ENCODE results near the gene ZBTB9.

The ZBTB9 gene

DNA sequence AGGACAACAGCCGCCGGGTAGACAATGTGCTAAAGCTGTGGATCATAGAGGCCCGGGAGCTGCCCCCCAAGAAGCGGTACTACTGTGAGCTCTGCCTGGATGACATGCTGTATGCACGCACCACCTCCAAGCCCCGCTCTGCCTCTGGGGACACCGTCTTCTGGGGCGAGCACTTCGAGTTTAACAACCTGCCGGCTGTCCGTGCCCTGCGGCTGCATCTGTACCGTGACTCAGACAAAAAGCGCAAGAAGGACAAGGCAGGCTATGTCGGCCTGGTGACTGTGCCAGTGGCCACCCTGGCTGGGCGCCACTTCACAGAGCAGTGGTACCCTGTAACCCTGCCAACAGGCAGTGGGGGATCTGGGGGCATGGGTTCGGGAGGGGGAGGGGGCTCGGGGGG is 16.7 kb upstream of the ZBTB9 start:
- H3K4me3 Mint-ChIP-seq, result no peak overlapping the region
- peaks cover 39% of the 10 kb centered on the region for H3K36me3 Mint-ChIP-seq (ENCODE audit: low read depth)
- H3K27ac Mint-ChIP-seq, result no peak overlapping the region
- H3K4me1 Mint-ChIP-seq (ENCODE audit: low read depth), result peaks cover 5% of the 10 kb centered on the region
- no peaks in the 10 kb centered on the region for H3K27me3 Mint-ChIP-seq (ENCODE audit: low read depth)
- no peaks in the 10 kb centered on the region for H3K9me3 Mint-ChIP-seq

DNA sequence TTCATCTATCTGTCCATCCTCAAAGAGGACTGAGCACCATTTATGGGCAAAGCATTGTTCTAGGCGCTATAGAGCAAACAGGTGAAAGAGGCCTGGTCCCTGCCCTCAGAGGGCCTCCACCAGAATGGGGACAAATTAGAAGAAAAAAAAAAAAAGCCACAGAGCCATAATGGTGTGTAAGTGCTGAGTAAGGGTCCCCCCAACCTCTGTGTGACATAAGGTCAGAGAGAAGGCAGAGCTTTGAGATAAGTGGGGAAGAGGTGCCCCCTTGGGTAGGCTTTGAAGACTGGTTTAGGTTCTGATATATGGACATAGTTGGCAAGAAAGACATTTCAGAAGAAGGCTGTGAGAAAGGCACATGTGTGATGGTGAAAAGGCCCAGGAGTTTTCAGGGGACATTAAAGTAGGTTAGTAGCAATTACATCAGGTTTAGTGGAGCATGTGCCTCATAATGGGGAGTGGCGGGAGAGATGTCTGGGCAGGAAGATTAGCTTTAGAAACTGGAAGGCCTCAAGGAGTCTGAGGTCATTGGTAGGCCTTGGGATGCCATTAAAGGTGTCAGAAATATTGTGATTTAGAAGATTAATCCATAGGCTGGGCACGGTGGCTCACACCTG is 15.3 kb upstream of the ZBTB9 start:
- H3K36me3 Mint-ChIP-seq (ENCODE audit: low read depth), result peaks cover 34% of the 10 kb centered on the region

DNA sequence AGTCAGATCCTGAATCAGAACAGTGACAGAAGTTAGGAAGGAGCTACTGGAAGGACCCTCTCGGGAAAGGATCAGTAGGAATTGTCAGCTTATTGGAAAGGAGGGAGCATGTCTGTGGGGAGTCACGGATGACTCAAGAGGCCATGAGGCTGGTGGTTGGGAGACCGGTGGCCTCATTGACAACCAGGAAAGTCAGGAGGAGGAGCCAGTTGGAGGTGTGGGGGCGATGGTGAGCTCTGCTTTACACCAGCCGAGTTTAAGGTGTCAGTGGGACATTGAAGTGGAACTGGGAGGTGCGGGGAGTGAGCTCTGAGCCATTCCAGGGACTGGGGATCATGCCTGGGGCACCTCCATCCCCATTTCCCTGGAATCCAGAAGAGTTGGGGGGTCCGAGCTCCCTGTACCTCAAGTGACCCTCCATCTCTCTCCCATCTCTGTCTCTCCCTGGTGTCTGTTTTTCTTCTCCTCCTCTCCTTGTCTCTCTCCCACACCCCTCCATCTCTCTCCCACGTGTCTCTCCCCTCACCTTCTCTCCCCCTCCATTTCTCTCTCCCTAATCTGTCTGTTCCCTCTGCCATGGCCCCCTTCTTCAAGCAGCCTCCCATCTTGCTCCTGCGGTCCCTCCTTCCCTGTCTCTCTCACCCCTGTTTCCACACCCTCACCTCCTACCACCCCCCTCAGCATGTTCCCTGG is 14.3 kb upstream of the ZBTB9 start:
- Mint-ChIP-seq H3K9me3 (no peaks in the 10 kb centered on the region), H3K27me3 (ENCODE audit: low read depth) (no peaks in the 10 kb centered on the region), H3K4me3 (no peak overlapping the region), H3K36me3 (ENCODE audit: low read depth) (peaks cover 38% of the 10 kb centered on the region), H3K4me1 (ENCODE audit: low read depth) (no peaks in the 10 kb centered on the region), H3K27ac (peak overlapping the region; percentile 35)

More for the DNA sequence above, 15.3 kb upstream of the ZBTB9 start:
- Mint-ChIP-seq H3K4me1 (ENCODE audit: low read depth) (no peaks in the 10 kb centered on the region), H3K9me3 (no peaks in the 10 kb centered on the region), H3K4me3 (no peak overlapping the region), H3K27ac (no peak overlapping the region), H3K27me3 (ENCODE audit: low read depth) (no peaks in the 10 kb centered on the region)

DNA sequence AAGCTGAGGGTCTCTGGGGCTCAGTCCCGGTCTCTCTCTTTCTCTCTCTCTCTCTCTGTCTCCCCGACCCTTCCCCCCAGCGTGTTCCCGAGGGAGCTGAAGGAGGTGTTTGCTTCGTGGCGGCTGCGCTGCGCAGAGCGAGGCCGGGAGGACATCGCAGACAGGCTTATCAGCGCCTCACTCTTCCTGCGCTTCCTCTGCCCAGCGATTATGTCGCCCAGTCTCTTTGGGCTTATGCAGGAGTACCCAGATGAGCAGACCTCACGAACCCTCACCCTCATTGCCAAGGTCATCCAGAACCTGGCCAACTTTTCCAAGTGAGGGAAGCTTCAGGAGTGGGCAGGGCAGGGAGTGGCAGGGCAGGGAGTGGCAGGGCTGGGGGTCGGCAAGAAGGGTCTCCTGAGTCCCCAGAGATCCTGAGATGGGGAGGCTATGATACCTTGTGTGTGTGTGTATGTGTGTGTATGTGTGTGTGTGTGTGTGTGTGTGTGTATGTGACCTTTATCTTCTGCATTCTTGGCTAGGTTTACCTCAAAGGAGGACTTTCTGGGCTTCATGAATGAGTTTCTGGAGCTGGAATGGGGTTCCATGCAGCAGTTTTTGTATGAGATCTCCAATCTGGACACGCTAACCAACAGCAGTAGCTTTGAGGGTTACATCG is 13.6 kb upstream of the ZBTB9 start:
- no peak overlapping the region for H3K4me3 Mint-ChIP-seq
- H3K27ac Mint-ChIP-seq, result no peak overlapping the region

DNA sequence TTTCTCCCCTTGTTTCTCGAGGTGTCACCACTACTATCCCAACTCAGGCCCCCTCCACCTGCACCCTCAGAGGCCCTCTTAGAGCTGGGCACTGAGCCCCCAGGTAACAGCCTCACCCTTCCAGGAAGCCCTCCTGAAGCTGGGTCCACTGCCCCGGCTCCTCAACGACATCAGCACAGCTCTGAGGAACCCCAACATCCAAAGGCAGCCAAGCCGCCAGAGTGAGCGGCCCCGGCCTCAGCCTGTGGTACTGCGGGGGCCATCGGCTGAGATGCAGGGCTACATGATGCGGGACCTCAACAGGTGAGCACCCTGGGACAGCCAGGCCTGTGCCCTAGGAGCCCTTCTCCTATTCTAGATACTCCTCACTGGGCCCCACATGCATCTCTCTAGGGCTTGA is 12.9 kb upstream of the ZBTB9 start:
- H3K27ac Mint-ChIP-seq, result no peak overlapping the region
- H3K36me3 Mint-ChIP-seq (ENCODE audit: low read depth), result peaks cover 36% of the 10 kb centered on the region
- H3K4me1 Mint-ChIP-seq (ENCODE audit: low read depth), result peaks cover 2% of the 10 kb centered on the region

More for the DNA sequence above, 13.6 kb upstream of the ZBTB9 start:
- H3K4me1 Mint-ChIP-seq (ENCODE audit: low read depth), result no peaks in the 10 kb centered on the region
- H3K36me3 Mint-ChIP-seq (ENCODE audit: low read depth), result peaks cover 33% of the 10 kb centered on the region
- no peaks in the 10 kb centered on the region for H3K9me3 Mint-ChIP-seq
- H3K27me3 Mint-ChIP-seq (ENCODE audit: low read depth), result no peaks in the 10 kb centered on the region

DNA sequence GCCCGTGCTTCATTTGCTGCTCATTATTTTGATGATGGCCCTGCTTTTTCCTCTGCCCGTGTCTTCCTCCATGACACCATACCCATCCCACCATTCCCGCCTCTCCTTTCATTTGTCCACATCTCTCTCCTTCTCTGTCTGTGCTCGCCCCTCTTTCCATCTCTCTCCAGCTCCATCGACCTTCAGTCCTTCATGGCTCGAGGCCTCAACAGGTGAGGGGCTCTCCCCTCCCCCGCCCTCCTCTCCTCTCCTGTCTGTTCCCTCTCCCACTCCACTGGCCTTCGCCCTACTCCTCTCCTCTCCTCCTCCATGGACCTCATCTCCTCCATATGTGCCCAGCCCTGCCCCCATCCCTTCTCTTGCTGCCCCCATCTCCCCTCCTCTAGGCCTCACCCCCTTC is 12.1 kb upstream of the ZBTB9 start:
- H3K4me1 Mint-ChIP-seq (ENCODE audit: low read depth), result peaks cover 2% of the 10 kb centered on the region
- H3K4me3 Mint-ChIP-seq, result no peak overlapping the region
- H3K27ac Mint-ChIP-seq, result no peak overlapping the region
- H3K27me3 Mint-ChIP-seq (ENCODE audit: low read depth), result no peaks in the 10 kb centered on the region
- H3K36me3 Mint-ChIP-seq (ENCODE audit: low read depth), result peaks cover 34% of the 10 kb centered on the region
- no peaks in the 10 kb centered on the region for H3K9me3 Mint-ChIP-seq

More for the DNA sequence above, 12.9 kb upstream of the ZBTB9 start:
- no peaks in the 10 kb centered on the region for H3K27me3 Mint-ChIP-seq (ENCODE audit: low read depth)
- no peak overlapping the region for H3K4me3 Mint-ChIP-seq
- no peaks in the 10 kb centered on the region for H3K9me3 Mint-ChIP-seq

DNA sequence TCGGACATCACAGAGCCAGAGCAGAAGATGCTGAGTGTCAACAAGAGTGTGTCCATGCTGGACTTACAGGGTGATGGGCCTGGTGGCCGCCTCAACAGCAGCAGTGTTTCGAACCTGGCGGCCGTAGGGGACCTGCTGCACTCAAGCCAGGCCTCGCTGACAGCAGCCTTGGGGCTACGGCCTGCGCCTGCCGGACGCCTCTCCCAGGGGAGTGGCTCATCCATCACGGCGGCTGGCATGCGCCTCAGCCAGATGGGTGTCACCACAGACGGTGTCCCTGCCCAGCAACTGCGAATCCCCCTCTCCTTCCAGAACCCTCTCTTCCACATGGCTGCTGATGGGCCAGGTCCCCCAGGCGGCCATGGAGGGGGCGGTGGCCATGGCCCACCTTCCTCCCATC is 11.4 kb upstream of the ZBTB9 start:
- no peak overlapping the region for H3K4me3 Mint-ChIP-seq
- H3K9me3 Mint-ChIP-seq, result no peaks in the 10 kb centered on the region
- no peaks in the 10 kb centered on the region for H3K27me3 Mint-ChIP-seq (ENCODE audit: low read depth)
- peaks cover 2% of the 10 kb centered on the region for H3K4me1 Mint-ChIP-seq (ENCODE audit: low read depth)
- H3K27ac Mint-ChIP-seq, result peak overlapping the region; percentile 44
- peaks cover 34% of the 10 kb centered on the region for H3K36me3 Mint-ChIP-seq (ENCODE audit: low read depth)

DNA sequence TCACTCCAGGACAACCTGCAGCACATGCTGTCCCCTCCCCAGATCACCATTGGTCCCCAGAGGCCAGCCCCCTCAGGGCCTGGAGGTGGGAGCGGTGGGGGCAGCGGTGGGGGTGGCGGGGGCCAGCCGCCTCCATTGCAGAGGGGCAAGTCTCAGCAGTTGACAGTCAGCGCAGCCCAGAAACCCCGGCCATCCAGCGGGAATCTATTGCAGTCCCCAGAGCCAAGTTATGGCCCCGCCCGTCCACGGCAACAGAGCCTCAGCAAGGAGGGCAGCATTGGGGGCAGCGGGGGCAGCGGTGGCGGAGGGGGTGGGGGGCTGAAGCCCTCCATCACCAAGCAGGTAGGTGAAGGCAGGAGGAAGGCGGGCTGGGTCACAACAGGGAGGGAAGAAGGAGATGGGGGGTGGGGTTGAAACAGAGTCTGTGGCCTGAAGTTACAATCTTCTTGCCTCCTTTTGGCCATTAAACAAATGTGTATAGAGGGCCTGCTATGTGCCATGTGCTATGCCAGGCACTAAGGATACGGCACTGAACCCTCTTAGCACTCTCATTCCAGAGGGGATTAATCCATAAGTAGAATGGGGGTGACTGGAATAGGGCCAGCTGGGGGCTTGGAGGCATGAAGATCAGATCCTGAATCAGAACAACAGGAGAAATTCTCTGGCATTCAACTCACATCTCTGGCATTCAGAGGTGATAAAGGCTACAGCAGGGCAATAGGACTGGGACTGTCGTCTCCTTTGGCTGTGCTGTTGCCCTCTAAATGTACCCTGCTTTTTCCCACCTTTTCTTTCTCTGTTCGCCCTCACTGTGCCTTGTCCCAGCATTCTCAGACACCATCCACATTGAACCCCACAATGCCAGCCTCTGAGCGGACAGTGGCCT is 10.5 kb upstream of the ZBTB9 start:
- H3K4me1 Mint-ChIP-seq (ENCODE audit: low read depth), result peaks cover 2% of the 10 kb centered on the region
- peaks cover 36% of the 10 kb centered on the region for H3K36me3 Mint-ChIP-seq (ENCODE audit: low read depth)
- no peak overlapping the region for H3K27ac Mint-ChIP-seq
- no peaks in the 10 kb centered on the region for H3K9me3 Mint-ChIP-seq
- no peaks in the 10 kb centered on the region for H3K27me3 Mint-ChIP-seq (ENCODE audit: low read depth)
- no peak overlapping the region for H3K4me3 Mint-ChIP-seq

DNA sequence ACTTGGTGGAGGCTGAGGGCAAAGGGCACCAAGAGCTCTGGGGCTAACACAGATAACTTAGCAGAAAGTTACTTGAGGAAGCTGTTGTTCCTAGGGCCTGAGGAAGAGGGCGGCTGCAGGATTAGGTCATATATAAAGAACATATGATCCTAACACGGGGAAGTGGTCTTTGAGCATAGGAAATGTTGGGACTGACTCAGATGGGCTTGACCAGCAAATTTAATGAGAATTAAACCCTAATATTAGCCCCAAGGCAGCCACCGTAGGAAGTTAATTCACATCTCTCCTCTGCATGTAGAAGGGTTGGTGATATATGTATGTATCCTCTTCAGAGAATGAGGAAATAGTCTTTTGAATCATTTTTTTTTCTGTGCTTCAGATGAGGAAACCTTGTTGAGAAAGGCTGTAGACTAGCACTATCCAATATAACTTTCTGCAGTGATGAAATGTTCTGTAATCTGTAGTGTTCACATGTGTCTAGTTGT is 9.2 kb upstream of the ZBTB9 start:
- no peak overlapping the region for H3K4me3 Mint-ChIP-seq
- H3K36me3 Mint-ChIP-seq (ENCODE audit: low read depth), result peaks cover 33% of the 10 kb centered on the region
- peaks cover 2% of the 10 kb centered on the region for H3K4me1 Mint-ChIP-seq (ENCODE audit: low read depth)
- H3K27ac Mint-ChIP-seq, result no peak overlapping the region
- no peaks in the 10 kb centered on the region for H3K27me3 Mint-ChIP-seq (ENCODE audit: low read depth)
- H3K9me3 Mint-ChIP-seq, result no peaks in the 10 kb centered on the region

DNA sequence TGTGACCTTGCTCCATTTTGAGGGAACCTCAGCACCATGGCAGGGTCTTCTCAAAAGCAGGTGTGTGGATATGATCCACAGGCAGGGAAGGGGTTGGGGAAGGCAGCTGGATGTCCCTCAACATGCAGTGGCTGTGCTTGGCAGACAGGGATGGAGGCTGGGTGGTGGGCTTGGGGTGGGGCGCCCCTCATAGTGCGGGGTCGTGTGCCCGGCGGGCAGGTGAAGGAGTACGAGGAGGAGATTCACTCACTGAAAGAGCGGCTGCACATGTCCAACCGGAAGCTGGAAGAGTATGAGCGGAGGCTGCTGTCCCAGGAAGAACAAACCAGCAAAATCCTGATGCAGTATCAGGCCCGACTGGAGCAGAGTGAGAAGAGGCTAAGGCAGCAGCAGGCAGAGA is 8.0 kb upstream of the ZBTB9 start:
- peak overlapping the region; percentile 31 for H3K27ac Mint-ChIP-seq
- no peak overlapping the region for H3K4me3 Mint-ChIP-seq
- no peaks in the 10 kb centered on the region for H3K9me3 Mint-ChIP-seq
- peaks cover 3% of the 10 kb centered on the region for H3K4me1 Mint-ChIP-seq (ENCODE audit: low read depth)
- H3K36me3 Mint-ChIP-seq (ENCODE audit: low read depth), result peaks cover 35% of the 10 kb centered on the region
- H3K27me3 Mint-ChIP-seq (ENCODE audit: low read depth), result no peaks in the 10 kb centered on the region

DNA sequence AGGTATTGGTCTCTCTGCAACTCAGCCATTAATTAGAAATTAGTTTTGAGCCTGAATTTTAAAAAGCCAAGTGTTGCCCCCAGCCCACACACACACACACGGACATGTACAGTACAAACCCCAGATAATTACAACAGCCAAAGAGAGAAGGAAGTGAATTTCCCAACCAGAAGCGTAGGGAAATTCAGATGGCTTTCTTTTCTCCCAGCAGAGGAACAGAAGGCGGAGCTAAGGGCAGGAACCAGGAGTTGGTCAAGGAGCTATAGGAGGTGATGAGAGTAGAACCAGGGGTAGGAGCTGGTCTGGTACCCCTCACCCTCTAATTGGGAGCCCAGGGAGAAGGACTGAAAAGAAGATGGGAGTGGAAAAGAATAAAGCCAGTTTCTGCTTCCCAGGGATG is 3.9 kb upstream of the ZBTB9 start:
- Mint-ChIP-seq H3K4me1 (ENCODE audit: low read depth) (peaks cover 21% of the 10 kb centered on the region), H3K36me3 (ENCODE audit: low read depth) (peaks cover 28% of the 10 kb centered on the region), H3K27ac (no peak overlapping the region), H3K27me3 (ENCODE audit: low read depth) (no peaks in the 10 kb centered on the region), H3K9me3 (no peaks in the 10 kb centered on the region), H3K4me3 (no peak overlapping the region)

DNA sequence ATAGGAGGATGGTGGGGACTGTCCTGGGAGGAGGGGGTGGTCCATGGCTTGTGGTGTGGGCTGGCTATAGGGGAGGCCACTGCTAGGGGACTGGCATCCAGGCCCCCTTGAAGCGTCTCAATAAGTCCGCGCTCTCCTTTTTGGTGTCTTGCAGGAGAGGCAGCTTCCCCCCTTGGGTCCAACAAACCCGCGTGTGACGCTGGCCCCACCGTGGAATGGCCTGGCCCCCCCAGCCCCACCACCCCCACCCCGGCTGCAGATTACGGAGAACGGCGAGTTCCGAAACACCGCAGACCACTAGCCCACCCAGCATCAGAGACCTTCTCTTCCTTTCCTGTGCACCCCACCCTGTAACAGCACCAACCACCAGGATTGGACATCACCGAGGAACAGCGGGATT is 2.8 kb upstream of the ZBTB9 start:
- Mint-ChIP-seq H3K4me1 (ENCODE audit: low read depth) (peaks cover 20% of the 10 kb centered on the region), H3K27ac (no peak overlapping the region)

DNA sequence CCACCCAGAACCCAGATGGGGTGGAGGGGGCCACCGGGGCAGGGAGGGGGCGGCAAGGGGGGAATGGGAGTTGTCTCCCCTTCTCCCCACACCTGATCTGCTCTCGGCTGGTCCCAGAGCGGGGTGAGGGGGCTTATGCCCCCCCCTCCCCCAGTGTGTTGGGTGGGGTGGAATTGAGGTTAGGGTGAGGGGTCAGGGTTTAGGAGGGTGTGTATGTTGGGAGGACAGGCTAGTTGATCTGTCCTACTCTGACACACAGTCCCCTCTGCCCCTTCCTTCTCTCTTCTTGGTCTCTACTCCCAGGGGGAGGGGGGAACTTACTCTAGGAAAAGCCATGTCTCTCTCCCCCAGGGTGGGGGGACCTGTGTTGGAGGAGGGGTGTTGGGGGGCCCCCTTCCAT is 1.9 kb upstream of the ZBTB9 start:
- H3K27me3 Mint-ChIP-seq (ENCODE audit: low read depth), result no peaks in the 10 kb centered on the region
- peaks cover 20% of the 10 kb centered on the region for H3K4me1 Mint-ChIP-seq (ENCODE audit: low read depth)
- no peak overlapping the region for H3K4me3 Mint-ChIP-seq
- peaks cover 27% of the 10 kb centered on the region for H3K36me3 Mint-ChIP-seq (ENCODE audit: low read depth)
- H3K9me3 Mint-ChIP-seq, result no peaks in the 10 kb centered on the region
- no peak overlapping the region for H3K27ac Mint-ChIP-seq

More for the DNA sequence above, 2.8 kb upstream of the ZBTB9 start:
- H3K27me3 Mint-ChIP-seq (ENCODE audit: low read depth), result no peaks in the 10 kb centered on the region
- H3K4me3 Mint-ChIP-seq, result no peak overlapping the region
- peaks cover 23% of the 10 kb centered on the region for H3K36me3 Mint-ChIP-seq (ENCODE audit: low read depth)
- no peaks in the 10 kb centered on the region for H3K9me3 Mint-ChIP-seq

DNA sequence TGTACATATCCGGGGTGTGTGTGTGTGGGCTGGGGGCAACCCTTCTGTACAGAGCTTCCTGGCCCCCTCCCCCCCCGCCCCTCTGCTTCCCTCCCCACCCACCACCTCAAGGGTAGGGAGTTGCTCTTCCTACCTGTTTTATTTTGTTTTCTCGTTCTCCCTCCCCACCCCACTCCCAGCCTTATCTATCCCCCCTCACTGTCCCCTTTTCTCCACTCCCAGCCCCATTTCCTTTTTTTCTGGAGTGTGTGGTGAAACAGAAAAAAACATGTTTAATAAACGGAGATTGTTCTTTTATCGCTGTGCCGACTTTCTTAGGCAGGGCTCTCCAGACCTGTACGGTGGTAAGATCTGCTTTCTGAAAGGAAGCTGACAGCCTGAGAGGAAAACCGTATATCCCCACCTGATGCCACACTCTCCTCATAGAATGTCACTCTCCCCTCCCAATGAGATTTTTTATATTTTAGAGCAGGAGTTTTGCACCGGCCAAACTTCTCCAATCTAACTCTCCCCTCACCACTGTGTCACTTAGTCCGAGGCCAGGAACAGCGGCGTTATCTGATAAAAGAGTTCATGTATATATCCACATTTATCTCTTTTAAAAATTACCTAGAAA is 875 bp upstream of the ZBTB9 start:
- H3K4me1 Mint-ChIP-seq (ENCODE audit: low read depth), result peaks cover 20% of the 10 kb centered on the region
- H3K4me3 Mint-ChIP-seq, result peak overlapping the region; percentile 93
- H3K36me3 Mint-ChIP-seq (ENCODE audit: low read depth), result peaks cover 22% of the 10 kb centered on the region
- peak overlapping the region; percentile 92 for H3K27ac Mint-ChIP-seq
- H3K9me3 Mint-ChIP-seq, result no peaks in the 10 kb centered on the region
- no peaks in the 10 kb centered on the region for H3K27me3 Mint-ChIP-seq (ENCODE audit: low read depth)
